ENCODE data around the gene OXLD1. TPM values are rescaled to one million over a fixed set of nuclear protein-coding genes. Genes with fewer than 3 reads are reported as not detected.
A peak's percentile ranks its signal among the peaks of the same experiment; 100 is the strongest.

Gene OXLD1
- total RNA-seq, 2 experiments from 2014 or later = 56.6 to 60.1 TPM

DNA sequence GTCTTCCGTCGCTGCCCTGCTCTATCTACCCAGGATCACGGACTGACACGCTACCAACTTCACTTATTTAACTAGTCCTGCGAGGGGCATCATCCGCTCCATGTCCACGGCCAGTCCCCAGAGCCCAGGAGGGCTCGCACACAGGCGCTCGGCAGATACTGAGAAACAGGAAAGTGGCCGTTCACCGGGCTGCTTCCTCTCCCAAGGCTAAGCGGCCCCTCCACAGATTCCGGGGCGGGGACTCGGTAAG is 388 bp downstream of the OXLD1 start:
- Mint-ChIP-seq H3K9me3 (no peaks in the 10 kb centered on the region), H3K36me3 (peaks cover 15% of the 10 kb centered on the region), H3K4me1 (peaks cover 43% of the 10 kb centered on the region), H3K27ac (peak overlapping the region; percentile 98), H3K27me3 (no peaks in the 10 kb centered on the region), H3K4me3 (peak overlapping the region; percentile 90)
- no peak for DNase-seq
- POLR2A ChIA-PET = interaction anchor here (0.6 to 4.2 kb wide), 10 partner anchors 9 to 114 kb away, joined by 3 to 54 read pairs (median 9); partner anchors contain the start of genes ARL16, FAAP100, HGS and MRPL12
- peak; percentile 32 for ATAC-seq (ENCODE audit: low read depth)

DNA sequence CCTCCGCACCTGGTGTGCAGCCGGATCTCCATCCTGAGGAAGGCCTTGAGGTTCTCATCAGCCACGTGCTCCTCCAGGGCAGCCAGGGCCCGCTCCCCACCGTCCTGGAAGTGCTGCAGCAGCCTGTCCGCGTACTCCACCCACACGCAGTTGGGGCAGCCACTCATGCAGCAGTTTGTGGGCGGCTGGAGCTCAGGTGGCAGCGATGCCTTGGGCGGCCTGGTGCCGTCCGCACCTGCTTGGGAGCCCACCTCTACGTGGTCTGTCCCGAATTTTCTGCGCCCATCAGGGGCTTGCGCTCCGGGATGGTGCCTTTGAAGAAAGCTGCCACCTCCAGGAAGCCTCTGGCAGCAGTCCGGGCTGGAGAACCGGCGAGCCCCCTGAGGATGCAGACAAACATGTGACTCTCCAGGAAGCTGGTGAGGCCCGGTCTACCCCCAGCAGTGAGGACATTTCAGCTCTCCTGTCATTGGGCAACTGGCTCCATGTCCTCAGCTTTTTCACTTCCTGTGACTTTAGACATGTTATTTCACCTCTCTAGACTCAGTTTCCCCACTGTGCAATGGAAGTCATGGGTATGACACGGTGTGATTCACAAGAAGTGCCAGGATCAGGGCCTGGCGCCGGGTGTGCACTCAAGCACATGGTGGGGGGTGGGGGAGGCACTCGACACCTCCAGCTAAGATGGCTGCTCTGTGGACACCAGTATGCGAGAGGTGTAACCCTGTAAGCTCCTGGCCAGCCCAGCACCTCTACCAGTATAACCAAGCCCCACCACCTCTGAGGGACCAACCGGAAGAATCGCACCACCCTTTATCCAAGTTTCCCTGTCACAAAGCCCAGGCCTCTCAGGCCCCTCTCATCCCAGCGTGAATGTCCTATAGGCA is 957 bp downstream of the OXLD1 start:
- Mint-ChIP-seq H3K4me1 (peaks cover 43% of the 10 kb centered on the region), H3K27ac (peak overlapping the region; percentile 98)

DNA sequence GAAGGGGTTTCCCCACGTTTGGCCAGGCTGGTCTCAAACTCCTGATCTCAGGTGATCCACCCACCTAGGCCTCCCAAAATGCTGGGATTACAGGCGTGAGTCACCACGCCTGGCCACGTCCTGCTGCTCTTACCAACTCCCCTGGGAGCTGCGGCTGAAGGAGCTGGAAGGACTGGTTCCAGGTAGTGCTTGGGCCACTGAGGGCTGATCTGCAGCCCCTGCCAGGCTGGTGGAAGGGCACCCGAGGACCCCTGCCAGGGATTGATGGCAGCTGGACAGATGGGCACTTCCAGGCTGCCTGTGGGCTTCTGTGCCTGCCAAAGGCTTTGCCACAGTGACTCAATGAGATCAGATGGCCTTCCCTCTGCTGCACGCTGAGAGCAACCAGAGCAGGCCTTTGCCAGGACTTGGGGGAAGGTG is 2.3 kb downstream of the OXLD1 start:
- H3K4me1 Mint-ChIP-seq = peaks cover 43% of the 10 kb centered on the region

More for the DNA sequence above, 957 bp downstream of the OXLD1 start:
- Mint-ChIP-seq H3K9me3 (no peaks in the 10 kb centered on the region), H3K36me3 (peaks cover 15% of the 10 kb centered on the region), H3K4me3 (peak overlapping the region; percentile 90), H3K27me3 (no peaks in the 10 kb centered on the region)
- peak; percentile 64 for DNase-seq
- peak; percentile 27 for ATAC-seq (ENCODE audit: low read depth)
- POLR2A ChIA-PET = interaction anchor here (0.6 to 4.2 kb wide), 12 partner anchors 8 to 113 kb away, joined by 3 to 54 read pairs (median 6); partner anchors contain the start of genes ARL16, FAAP100, HGS and MRPL12

GRCh38 chr17:81662002-81662401 is 4.4 kb downstream of the OXLD1 start:
- POLR2A ChIA-PET = interaction anchor here (0.8 to 1.5 kb wide), 4 partner anchors 9 to 612 kb away, joined by 3 to 18 read pairs (median 4); partner anchors contain the start of genes MRPL12, NPLOC4 and TSPAN10
- peaks cover 6% of the 10 kb centered on the region for H3K36me3 Mint-ChIP-seq
- no peak for ATAC-seq (ENCODE audit: low read depth)
- H3K27me3 Mint-ChIP-seq = no peaks in the 10 kb centered on the region
- no peak for DNase-seq
- no peak overlapping the region for H3K4me3 Mint-ChIP-seq
- peak overlapping the region; percentile 19 for H3K27ac Mint-ChIP-seq
- peaks cover 33% of the 10 kb centered on the region for H3K4me1 Mint-ChIP-seq
- H3K9me3 Mint-ChIP-seq = no peaks in the 10 kb centered on the region

More for the DNA sequence above, 2.3 kb downstream of the OXLD1 start:
- POLR2A ChIA-PET = interaction anchor here (0.6 to 3.6 kb wide), 7 partner anchors 10 to 1050 kb away, joined by 3 to 45 read pairs (median 6); partner anchors contain the start of genes ARL16, HGS, NPLOC4 and TSPAN10
- Mint-ChIP-seq H3K36me3 (peaks cover 13% of the 10 kb centered on the region), H3K27me3 (no peaks in the 10 kb centered on the region), H3K4me3 (no peak overlapping the region), H3K9me3 (no peaks in the 10 kb centered on the region), H3K27ac (peak overlapping the region; percentile 95)
- DNase-seq (no peak), ATAC-seq (ENCODE audit: low read depth) (no peak)

DNA sequence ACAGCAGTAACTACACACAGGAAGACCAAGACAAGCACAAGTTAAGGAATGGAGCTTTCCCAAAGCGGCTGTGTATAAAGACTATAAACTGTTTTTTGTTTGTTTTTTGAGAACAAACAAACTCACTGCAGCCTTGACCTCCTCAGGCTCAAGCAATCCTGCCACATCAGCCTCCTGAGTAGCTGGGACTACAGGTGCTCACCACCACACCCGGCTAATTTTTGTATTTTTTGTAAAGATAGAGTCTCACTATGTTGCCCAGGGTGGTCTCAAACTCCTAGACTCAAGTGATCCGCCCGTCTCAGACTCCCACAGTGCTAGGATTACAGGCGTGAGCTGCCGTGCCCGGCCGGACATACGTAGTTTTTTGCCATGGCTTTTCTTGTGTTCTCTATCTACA is 6.0 kb downstream of the OXLD1 start:
- no peak for ATAC-seq (ENCODE audit: low read depth)
- Mint-ChIP-seq H3K27me3 (no peaks in the 10 kb centered on the region), H3K9me3 (no peaks in the 10 kb centered on the region), H3K36me3 (peaks cover 3% of the 10 kb centered on the region), H3K4me3 (no peak overlapping the region), H3K4me1 (peaks cover 30% of the 10 kb centered on the region), H3K27ac (no peak overlapping the region)
- DNase-seq = no peak
- POLR2A ChIA-PET = interaction anchor here (0.6 to 1.0 kb wide), 3 partner anchors 14 to 152 kb away, joined by 3 read pairs; partner anchors contain the start of genes ARL16 and HGS

- H3K36me3 Mint-ChIP-seq = no peaks in the 10 kb centered on the region
- H3K27me3 Mint-ChIP-seq = no peaks in the 10 kb centered on the region
- ATAC-seq (ENCODE audit: low read depth) = no peak
- no peaks in the 10 kb centered on the region for H3K9me3 Mint-ChIP-seq
- H3K4me3 Mint-ChIP-seq = no peak overlapping the region
- DNase-seq = no peak
- H3K4me1 Mint-ChIP-seq = peaks cover 19% of the 10 kb centered on the region
- H3K27ac Mint-ChIP-seq = no peak overlapping the region
- POLR2A ChIA-PET = no interaction called here
Observed at GRCh38 chr17:81659038-81659437, 7.4 kb downstream of the OXLD1 start.

- Mint-ChIP-seq H3K36me3 (peaks cover 2% of the 10 kb centered on the region), H3K27me3 (no peaks in the 10 kb centered on the region), H3K27ac (peak overlapping the region; percentile 64), H3K9me3 (no peaks in the 10 kb centered on the region), H3K4me1 (peaks cover 17% of the 10 kb centered on the region), H3K4me3 (peak overlapping the region; percentile 32)
- DNase-seq (no peak), ATAC-seq (ENCODE audit: low read depth) (no peak)
- POLR2A ChIA-PET = interaction anchor here (2.2 kb wide), 1 partner anchor 9 kb away, joined by 14 read pairs; the partner anchor contains the start of genes CCDC137 and OXLD1
Observed at GRCh38 chr17:81656835-81657234, 9.6 kb downstream of the OXLD1 start.

GRCh38 chr17:81656118-81656743 is 10.2 kb downstream of the OXLD1 start, which contains the start of gene PDE6G:
PDE6G (minus strand) TSS chr17:81656542; CDS start chr17:81653305, 3,237 bp downstream.
- POLR2A ChIA-PET = interaction anchor here (2.2 to 4.4 kb wide), 2 partner anchors 9 to 10 kb away, joined by 14 to 45 read pairs; partner anchors contain the start of genes CCDC137 and OXLD1
- ATAC-seq (ENCODE audit: low read depth) (no peak), DNase-seq (no peak)
- H3K4me3 Mint-ChIP-seq = peak within 1 kb of the TSS; percentile 32
- H3K4me1 Mint-ChIP-seq = peaks cover 18% of the 10 kb centered on the region
- no peaks in the 10 kb centered on the region for H3K27me3 Mint-ChIP-seq
- H3K36me3 Mint-ChIP-seq = peaks cover 3% of the 10 kb centered on the region
- peak within 1 kb of the TSS; percentile 64 for H3K27ac Mint-ChIP-seq
- no peaks in the 10 kb centered on the region for H3K9me3 Mint-ChIP-seq

GRCh38 chr17:81655378-81656117 is 10.9 kb downstream of the OXLD1 start:
- Mint-ChIP-seq H3K36me3 (peaks cover 3% of the 10 kb centered on the region), H3K4me1 (peaks cover 18% of the 10 kb centered on the region), H3K27ac (peak overlapping the region; percentile 12), H3K9me3 (no peaks in the 10 kb centered on the region), H3K4me3 (no peak overlapping the region), H3K27me3 (no peaks in the 10 kb centered on the region)
- ATAC-seq (ENCODE audit: low read depth) = no peak
- no peak for DNase-seq
- POLR2A ChIA-PET = interaction anchor here (4.4 kb wide), 1 partner anchor 10 kb away, joined by 45 read pairs; the partner anchor contains the start of genes CCDC137 and OXLD1

- peak; percentile 64 for DNase-seq
- peak overlapping the region; percentile 98 for H3K27ac Mint-ChIP-seq
- H3K4me1 Mint-ChIP-seq = peaks cover 18% of the 10 kb centered on the region
Observed at GRCh38 chr17:81652906-81653771, 13.3 kb downstream of the OXLD1 start.

DNA sequence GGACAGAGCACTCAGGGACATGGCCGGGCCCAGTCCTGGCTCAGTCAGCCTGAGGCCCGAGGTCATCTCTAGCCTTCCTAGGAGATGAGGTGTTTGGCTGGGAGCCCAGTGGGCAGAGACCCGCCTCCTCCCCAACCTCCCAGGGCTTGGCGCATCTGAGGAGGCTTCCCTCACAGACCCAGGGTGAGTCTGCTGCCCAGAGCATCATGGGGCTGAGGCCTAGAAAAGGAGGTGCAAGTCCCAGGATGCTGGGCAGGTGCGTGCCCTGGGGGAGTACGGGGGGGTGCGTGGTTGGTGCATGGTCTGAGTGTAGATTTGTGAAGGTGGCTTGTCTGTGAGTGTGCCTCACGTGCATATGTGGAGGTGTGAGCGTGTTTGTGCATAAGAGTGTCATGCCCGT is 14.7 kb downstream of the OXLD1 start:
- Mint-ChIP-seq H3K36me3 (peaks cover 3% of the 10 kb centered on the region), H3K9me3 (peaks cover 1% of the 10 kb centered on the region), H3K27me3 (peaks cover 21% of the 10 kb centered on the region), H3K4me3 (peak overlapping the region; percentile 50), H3K4me1 (peaks cover 10% of the 10 kb centered on the region), H3K27ac (no peak overlapping the region)
- POLR2A ChIA-PET = interaction anchor here (1.1 to 4.4 kb wide), 2 partner anchors 12 to 14 kb away, joined by 3 to 45 read pairs; partner anchors contain the start of genes CCDC137 and OXLD1
- ATAC-seq (ENCODE audit: low read depth) = no peak
- no peak for DNase-seq

More at GRCh38 chr17:81652906-81653771, 13.3 kb downstream of the OXLD1 start:
- Mint-ChIP-seq H3K27me3 (peaks cover 11% of the 10 kb centered on the region), H3K36me3 (peaks cover 3% of the 10 kb centered on the region), H3K9me3 (peaks cover 1% of the 10 kb centered on the region), H3K4me3 (peak overlapping the region; percentile 95)
- peak; percentile 76 for ATAC-seq (ENCODE audit: low read depth)
- POLR2A ChIA-PET = interaction anchor here (1.0 to 4.4 kb wide), 6 partner anchors 10 to 101 kb away, joined by 3 to 45 read pairs (median 6); partner anchors contain the start of genes ARL16, CCDC137, FAAP100 and HGS

- Mint-ChIP-seq H3K4me1 (peaks cover 9% of the 10 kb centered on the region), H3K4me3 (no peak overlapping the region), H3K9me3 (peaks cover 1% of the 10 kb centered on the region), H3K27ac (no peak overlapping the region), H3K36me3 (peaks cover 3% of the 10 kb centered on the region), H3K27me3 (peaks cover 25% of the 10 kb centered on the region)
- POLR2A ChIA-PET = interaction anchor here (0.9 to 1.1 kb wide), 2 partner anchors 13 to 22 kb away, joined by 3 to 5 read pairs; no protein-coding TSS in a partner anchor
- ATAC-seq (ENCODE audit: low read depth) (no peak), DNase-seq (no peak)
Observed at GRCh38 chr17:81650951-81651350, 15.5 kb downstream of the OXLD1 start.
